CD4-positive, alpha-beta T cell treated with Interleukin-1 beta for 1 hour (primary cell): ENCODE results near the gene HIPK2.
"Not testable (repeated sequence)": the region's sequence is repeated elsewhere in the genome, so short reads cannot be mapped to it uniquely, and the experiment has no call there.

Experiments
- DNase-seq, 2 donors: peaks; one replicate each; pipeline ENCODE4 v3.0.0-alpha.2; 2020 to 2022

The HIPK2 gene

DNA sequence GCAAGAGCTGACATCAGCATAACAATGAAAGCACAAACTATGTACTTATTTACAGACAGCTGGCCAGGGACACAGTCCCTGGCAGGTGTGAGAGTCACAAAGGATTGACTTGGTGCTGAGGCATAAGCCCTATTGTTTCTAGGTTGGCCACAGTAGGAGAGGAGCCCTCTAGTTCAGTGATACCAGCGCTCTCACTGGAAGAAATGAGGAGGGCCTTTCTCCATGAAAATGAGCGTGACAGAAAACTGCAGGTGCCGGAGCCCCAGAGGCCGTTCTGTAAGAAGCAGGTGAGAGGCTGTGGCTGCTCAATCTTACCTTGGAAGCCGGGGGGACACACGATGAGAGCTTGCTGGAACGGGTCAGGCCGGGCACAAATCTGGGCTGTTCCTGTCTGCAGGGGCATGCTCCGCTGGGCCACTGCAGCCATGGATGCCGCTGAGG lies 163.8 kb downstream of the HIPK2 start:
- no peak for DNase-seq

DNA sequence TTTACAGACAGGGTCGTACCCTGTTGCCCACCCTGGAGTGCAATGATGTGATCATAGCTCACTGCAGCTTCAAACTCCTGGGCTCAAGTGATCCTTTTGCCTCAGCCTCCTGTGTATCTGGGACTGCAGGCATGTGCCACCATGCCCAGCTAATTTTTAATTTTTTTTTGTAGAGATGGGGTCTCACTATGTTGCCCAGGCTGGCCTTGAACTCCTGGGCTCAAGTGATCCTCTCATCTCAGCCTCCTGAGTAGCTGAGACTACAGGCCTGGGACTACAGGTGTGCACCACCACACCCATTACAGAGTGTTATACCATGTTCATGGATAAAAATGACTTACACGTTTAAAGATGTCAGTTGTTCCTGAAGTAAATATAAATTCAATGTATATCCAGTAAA lies 166.2 kb downstream of the HIPK2 start:
- not testable (repeated sequence) for DNase-seq

DNA sequence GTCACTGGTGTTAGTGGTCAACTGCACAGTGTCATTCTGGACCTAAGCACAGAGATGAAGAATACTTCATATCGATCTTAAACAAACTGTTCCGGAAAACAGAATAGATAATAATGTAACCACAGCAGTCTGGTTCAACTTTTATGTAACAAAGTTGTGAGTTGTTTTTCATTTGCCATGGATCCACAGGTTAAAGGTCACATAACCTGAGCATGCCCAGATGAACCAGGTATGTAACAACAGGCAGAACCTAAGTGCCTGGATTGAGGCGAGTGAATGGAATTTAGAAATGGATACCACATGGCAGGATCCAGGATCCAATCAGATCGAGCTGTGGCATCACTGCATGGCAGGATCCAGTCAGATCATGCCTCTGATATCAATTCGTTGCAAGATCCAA lies 167.2 kb downstream of the HIPK2 start:
- no peak for DNase-seq

DNA sequence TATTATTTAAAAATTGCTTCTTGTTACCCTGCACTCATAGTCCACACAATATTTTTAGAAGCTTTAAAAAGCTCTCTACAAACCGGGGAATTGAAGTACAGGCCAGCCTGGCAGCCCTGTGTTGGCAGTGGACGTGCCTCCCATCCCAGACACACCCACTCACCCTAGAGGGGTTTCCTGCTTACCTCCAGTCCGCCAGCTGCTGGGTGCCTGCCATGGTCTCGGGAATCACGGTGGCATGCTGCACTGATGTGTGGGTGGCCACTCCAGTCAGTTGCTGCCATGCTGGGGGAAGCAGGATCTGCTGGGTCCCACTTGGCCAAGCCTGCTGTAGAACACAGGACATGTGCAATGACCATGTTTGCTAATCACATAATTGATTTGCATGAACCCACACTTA lies 173.9 kb downstream of the HIPK2 start:
- DNase-seq, result no peak

DNA sequence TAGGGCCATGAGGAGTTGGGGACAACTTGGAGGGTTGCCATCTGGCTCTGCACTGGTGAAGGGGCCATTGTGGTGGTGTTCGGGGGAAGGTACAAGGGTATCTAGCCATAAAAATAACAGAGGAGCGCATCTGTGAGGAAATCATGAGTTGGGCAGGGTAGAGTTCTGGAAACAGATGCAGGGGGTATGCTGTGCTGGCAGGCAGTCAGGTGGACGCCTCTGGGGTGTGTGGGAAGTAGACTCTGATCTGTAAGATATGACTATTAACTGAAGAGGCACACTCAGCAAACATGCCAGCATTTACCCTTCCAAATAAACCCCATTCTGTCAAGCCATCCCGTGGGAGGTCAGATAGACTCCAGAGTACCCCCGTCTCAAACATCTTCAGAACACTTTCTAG lies 174.5 kb downstream of the HIPK2 start:
- no peak for DNase-seq

DNA sequence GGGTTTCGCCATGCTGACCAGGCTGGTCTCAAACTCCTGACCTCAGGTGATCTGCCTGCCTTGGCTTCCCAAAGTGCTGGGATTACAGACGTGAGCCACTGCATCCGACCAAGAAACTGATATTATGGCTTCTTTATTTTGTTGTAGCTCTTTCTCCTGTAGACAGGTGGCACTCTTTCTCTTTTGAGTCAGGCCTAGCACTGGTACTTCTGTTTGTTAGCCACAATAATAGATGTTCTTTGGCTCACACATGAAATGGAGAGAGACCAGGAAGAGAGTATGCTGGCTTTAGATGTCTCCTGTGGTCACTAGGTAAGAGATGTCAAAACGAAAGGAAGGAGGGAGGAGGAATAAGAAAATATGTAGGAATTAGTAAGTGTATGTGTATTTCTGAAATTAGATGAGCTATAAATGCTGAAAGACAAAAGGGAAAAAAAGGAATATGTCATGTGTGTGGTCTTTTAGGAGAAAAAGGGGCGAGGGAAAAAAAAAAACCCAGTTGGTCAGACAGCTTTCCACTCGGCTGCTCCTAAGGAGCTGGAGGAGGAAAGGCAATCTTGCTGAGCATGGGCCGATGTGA lies 175.6 kb downstream of the HIPK2 start:
- DNase-seq, result peak in 1 of 2 donors; percentile 27

DNA sequence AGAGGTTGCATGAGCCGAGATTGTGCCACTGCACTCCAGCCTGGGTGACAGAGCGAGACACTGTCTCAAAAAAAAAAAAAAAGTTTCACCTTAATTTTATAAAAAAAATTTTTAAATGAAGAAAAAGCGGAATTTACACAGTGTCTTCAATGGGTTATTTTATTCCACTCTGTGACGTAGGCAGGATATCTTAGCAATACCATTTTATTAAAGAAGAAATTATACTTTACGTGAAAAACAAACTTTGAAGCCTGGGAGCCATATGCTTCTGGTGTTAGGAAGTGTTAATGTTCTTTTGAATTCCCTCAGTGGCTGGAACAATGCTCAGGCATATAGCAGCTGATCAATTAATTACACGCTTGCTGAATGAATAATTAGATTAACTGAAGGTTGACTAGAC lies 176.6 kb downstream of the HIPK2 start:
- DNase-seq, result no peak

DNA sequence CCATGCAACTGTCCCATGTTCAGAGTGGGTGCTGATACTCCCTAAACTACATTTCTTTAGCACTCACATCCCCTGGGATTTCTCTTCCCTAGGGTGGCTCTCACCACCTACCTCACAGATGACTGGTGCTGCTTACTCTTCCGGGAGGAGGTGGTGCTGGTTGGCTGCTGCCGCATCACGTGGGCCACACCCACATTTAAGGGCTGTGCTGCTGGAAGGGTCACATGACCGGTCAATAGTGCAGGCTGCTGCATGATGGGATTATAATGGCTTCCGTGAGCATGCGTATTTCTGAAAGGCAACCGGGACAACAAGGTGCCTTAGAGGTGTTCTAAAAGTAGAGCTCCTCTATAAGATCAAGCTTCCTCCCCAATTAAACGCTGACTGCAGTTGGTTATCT lies 177.5 kb downstream of the HIPK2 start:
- DNase-seq, result no peak

DNA sequence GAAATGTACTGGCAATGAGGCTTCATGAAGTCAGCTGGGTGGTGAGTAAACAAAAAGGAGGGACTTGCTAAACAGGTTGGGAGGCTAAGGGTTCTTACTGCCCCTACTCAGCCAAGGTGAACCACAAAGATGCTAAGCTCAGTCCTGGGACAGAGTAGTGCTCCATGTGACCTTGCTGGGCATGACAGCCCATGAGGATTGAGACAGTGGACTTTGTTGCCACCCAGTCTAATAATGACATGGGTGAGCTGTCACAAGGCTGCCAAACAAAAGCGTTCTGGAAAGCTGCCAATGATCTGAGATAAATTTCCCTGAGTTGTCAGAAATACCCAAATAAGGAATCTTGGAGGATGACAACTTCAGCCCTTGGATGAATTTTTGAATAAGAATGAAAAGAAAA lies 179.2 kb downstream of the HIPK2 start:
- no peak for DNase-seq

DNA sequence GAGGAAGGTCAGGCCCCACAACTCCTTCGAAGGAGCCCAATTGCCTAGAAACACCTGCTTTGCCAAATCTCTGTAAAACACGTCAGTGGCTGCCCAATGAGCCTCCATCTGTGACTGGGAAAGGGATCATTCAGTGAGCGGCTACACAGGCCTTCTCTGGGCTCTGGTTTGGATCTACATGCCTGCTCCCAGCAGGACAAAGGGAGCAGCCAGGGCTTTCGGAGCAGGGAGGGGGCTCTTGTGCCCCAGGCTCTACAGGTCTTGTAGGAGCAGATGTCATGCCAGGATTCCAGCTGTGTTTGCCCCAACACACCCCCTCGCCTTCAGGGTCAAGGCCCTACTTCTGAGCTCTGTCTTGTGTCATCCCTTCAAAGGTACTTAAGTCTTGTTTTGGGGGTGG lies 180.8 kb downstream of the HIPK2 start:
- no peak for DNase-seq

DNA sequence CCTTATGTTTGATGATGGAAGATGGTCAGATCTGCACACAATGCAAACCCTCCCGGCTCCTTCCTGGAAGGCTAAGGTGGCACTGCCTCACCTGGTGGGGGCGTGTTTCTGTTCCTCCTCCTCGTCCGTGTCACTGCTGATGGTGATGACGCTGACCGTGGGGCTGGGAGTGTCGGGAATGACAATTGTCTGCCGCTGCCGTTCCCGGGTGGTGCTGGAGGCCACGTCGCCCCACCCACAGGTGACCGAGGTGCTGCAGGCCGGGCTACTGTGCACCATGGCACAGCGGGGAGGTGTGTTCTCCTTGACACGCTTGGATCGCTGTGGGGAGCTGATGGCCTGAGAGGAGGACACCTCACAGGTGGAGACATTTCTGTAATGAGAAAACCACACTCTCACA lies 181.2 kb downstream of the HIPK2 start:
- no peak for DNase-seq

DNA sequence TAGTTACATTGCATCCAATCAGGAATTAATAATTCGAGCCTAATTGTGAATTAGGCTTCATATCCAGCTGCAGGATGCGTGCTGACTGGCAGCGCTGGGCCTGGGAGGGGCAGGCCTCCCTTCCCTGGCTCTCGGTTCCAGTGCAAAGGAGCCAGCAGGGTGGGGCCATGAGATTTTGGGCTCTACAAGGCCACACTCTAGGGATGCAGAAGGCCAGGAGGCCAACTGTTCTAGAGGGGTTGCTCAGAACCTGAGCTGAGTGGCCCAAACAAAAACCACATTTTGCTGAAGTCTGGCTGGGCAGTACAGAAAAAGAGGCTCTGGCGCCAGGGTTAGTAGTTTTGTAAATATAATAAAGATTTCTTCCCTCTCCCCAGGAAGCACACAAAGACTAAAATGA lies 182.0 kb downstream of the HIPK2 start:
- DNase-seq, result no peak

DNA sequence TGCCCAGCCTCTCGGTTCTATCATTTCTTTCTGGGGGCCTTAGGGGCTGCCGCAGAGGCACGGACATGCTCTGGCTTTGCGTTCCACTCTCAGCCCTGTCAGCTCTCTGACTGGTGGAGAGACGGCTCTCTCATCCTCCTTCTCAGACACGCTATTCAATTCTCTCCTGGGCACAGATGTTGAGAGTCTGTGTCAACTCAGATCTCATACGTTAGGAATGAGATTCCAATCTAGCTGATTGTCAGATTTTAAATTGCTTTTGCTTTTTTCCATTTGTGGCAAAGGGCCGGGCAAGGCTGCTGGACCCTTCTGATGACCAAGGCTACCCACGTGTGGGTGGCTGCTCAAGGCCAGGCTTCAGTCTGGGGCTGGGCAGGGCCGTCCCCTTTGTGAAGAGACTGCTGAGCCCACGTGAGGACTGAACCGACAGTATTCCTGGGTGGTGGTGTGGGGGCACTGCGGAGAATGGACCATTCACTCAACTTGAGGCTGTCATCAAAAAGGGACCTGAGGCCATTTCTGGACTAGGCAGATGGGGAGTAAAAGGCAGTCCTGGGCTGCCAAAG lies 182.8 kb downstream of the HIPK2 start:
- no peak for DNase-seq

DNA sequence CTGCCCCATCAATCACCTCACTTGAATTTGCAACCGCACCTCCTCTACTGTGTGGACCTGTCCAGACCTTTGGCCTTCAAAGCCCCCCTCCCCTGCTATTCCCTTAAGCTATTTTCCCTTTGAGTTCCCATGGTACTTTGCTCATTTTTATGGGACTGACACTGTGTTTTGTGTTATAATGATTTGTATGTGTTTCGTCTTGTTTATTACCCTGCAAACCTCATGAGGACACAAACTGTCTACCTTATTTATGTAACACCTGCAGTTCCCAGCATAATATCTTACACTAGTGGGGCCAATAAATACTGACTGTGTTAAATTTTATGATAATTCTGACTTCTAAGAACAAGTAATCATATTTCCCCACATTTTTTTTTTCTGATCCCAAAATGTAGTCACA lies 183.7 kb downstream of the HIPK2 start:
- no peak for DNase-seq

DNA sequence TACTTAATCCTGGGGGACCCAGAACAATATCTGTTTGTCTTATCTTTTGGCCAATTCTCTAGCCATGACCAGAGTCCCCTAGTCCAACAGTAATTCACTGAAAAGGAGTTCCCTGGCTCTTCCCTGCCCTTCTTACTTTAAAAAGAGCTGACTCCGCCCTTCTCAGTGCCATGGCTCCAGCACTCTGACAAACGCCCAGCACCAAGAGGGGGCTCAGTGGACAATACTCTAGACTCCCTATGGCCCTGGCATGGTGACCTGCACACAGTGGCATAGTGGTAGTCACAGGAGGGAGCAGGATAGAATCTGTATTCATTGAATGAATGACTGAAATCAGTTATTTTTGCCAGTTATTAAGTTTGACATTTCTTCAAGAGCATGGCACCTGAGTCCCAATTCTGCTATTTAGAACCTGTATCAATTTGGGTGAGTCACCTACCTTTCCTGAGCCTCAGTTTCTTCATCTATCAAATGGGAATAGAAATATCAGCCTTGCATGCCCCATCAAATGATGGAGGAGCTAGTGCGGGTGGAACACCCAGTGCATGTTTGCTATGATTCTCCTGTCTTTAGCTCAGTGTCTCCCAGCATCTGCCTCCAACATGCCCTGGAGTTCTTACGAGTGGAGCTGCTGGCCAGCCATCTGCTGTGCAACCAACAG lies 184.9 kb downstream of the HIPK2 start:
- DNase-seq, result no peak

DNA sequence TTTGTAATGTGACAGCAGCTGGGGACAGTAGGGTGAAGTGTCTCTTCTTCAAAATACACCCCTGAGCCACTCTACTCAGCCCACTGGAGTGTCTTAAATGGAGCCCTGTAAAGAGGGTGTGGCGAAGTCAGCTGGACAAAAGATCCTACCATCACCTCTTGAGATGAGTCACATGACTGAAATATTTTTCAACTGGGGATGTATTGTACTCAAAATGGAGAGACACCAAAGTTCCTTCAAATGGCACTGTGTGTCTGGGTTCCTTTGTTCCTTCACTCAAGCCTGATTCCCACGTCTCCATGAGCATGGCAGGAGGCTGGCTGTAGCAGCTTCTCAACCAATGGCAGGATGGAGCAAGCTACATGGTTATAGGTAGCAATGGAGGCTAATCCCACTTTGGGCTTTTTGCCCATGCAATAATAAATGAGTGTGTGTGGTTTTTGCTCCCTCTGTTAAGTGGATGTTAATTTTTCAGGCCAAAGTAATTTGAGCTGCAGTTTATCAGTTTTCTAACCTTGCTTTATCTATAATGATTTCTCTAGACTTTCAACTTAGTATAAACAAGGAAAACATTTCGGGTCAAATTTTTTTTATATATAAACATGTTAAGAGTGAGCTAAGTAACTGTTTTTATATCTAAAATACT lies 186.1 kb downstream of the HIPK2 start:
- DNase-seq, result no peak

DNA sequence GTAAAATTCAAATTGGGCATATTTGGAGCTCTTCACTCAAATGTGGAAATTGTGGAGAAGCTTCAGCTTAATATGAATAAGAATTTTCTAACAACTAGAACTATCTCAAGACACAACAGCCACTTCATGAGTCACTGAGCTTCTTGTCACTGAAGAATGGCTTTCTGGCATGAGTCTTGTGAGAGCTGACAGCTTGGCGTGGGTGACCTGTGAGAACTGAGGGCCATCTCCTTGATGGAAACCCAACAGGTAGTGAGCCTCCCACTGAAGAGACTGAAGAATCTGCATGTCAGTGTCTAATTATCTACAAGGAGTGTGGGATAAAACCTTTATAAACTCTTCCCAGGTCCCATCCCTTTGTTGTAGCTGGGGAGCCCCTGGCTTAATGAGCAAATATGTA lies 188.3 kb downstream of the HIPK2 start:
- no peak for DNase-seq

DNA sequence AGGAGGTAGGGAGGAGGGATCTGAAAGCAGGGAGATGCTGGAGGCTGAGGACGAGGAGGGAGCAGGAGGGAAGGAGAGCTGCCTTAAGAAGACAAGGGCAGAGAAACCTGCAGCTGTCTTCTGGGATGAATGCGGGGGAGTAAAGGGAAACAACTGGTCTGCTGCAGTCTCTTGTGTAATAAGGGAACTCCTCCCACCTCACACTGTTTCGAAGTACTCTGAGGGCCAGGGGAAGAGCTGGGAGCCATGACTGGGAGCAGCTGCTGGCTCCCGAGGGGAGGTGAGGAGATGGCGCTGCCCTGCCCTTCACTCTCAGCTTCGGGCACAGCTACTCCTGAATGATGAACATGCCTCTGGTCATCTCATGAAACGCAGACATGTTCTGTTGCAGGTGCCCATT lies 189.2 kb downstream of the HIPK2 start:
- DNase-seq, result no peak

DNA sequence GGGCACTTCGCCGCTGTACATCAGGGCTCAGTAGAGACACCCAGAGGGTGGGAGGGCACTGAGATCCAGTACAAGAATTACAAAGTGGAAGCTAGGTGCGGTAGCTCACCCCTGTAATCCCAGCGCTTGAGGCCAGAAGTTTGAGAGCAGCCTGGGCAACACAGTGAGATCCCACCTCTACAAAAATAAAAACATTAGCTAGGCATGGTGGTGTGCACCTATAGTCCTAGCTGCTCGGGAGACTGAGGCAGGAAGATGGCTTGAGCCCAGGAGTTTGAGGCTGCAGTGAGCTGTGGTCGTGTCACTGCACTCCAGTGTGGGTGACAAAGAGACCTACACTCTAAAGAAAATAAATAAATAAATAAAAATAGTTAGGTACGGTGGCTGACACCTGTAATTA lies 190.3 kb downstream of the HIPK2 start:
- no peak for DNase-seq

DNA sequence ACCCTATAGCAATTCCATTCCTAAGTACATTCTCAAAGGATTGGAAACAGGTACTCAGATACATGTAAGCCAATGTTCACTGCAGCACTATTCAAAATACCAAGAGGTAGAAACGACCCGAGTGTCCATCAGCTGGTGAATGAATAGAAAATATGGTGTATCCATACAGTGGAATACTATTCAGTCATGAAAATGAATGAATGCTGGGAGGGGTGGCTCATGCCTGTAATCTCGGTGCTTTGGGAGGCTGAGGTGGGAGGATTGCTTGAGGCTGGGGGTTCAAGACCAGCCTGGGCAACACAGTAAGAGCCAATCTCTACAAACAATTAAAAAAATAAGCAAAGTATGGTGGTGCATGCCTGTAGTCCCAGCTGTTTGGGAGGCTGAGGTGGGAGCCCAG lies 191.5 kb downstream of the HIPK2 start:
- no peak for DNase-seq

DNA sequence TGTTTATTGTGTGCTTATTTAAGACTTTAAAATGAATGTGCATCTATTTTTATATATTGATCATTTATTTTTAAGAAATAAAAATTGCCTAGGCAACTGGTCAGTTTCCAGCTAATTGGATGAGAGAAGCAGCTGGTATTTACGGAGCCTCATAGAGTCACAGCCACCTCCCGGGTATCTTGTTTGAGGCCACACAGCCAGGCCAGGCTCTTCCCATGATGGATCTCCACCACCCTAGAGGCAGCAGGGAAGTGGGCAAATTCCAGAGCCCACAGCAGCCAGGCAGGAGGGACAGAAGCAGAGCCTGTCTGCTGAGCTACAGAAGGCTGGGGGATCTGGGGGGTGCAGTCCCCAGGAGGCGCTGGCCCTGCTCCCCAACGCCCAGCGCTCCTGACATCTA lies 192.8 kb downstream of the HIPK2 start:
- no peak for DNase-seq

DNA sequence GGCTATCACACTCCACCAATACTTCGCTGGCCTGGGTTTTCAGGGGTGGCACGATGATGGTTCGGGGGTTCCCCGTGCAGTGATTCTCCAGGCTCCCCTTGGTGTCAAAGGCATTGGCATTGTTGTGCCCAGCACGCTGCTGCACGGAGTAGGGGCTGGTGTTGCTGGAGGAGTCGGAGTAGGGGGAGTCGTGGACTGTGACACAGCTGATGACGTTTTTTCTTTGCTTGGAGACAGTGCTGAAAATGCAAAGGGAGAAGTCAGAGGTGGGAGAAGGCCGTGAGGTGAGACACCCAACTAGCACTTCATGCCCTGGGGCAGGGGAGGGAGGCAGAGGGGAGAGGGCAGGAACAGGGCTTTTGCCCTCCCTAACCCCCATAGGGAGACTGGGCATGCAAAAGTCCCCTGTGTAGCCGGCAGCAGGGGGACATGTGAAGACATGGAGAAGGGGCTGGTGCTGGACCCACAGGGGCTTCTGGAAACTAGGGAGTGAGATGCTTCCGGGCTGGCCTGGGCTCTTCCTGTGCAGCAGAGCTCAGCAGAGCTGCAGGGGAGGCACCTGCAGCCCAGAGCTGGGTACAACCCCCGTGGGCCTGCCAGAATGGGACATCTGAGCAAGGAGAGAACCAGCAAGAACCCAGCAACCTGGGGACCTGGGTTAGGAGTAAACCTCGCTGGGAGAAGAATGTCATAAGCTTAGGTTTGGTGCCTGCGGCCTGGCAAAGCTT lies 193.8 kb downstream of the HIPK2 start:
- no peak for DNase-seq

DNA sequence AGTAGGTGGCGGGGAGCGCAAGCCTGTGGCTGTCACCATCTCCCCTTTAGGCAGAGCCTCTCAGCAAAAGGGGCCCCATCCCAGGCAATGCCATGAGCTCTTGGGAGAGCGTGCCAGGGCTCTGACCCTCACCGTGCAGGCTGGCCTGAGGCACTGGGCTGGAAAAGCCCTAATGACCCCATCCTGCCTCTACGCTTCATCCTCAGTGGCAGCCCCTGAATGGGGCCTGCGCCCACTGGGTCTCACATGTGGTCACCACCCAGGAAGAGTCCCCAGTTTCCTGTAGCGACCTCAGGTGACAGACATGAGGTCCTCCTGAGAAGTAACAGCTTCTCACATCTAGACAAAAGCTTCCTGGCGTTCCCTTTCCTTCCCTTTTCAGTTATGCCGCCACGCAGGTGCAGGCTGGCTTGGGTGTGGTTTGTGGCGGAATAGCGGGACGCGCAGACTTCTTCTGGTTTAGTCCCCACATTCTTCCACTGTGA lies 195.1 kb downstream of the HIPK2 start:
- DNase-seq, result no peak
